DOHH2 (cell line): ENCODE measurements around the gene RMDN2.

Experiments
- H3F3A ChIP-seq: fragments of 200-600 bp; sonication (generic), shearing (Covaris generic); 2 replicates; pipeline ENCODE4 v1.6.0; 2016; ENCODE audit warnings: antibody characterized with exemption, mild to moderate bottlenecking; ENCODE audit not compliant: control insufficient read depth, insufficient read depth
- H3K27ac ChIP-seq: fragments of 200-600 bp; sonication (generic); 2 replicates; pipeline ENCODE4 v1.5.1; 2014; ENCODE audit warnings: low read depth, mild to moderate bottlenecking, low read length, moderate library complexity
- H3K27me3 ChIP-seq: fragments of 200-600 bp; sonication (generic); 2 replicates; pipeline ENCODE4 v1.6.1; 2014; ENCODE audit warnings: mild to moderate bottlenecking, low read length, mixed read lengths; ENCODE audit not compliant: control insufficient read depth
- H3K36me3 ChIP-seq: fragments of 200-600 bp; sonication (generic); 2 replicates; pipeline ENCODE4 v1.6.1; 2014; ENCODE audit warnings: mild to moderate bottlenecking, low read length, moderate library complexity, mixed read lengths; ENCODE audit not compliant: control insufficient read depth
- H3K4me1 ChIP-seq: fragments of 200-600 bp; sonication (generic); 2 replicates; pipeline ENCODE4 v1.6.1; 2014; ENCODE audit warnings: mild to moderate bottlenecking, low read length, mixed read lengths; ENCODE audit not compliant: control insufficient read depth
- H3K4me2 ChIP-seq: fragments of 200-600 bp; sonication (generic); 2 replicates; pipeline ENCODE4 v1.6.0; 2014; ENCODE audit warnings: mild to moderate bottlenecking, low read length, moderate library complexity
- H3K4me3 ChIP-seq: fragments of 200-600 bp; sonication (generic); 2 replicates; pipeline ENCODE4 v1.5.1; 2014; ENCODE audit warnings: mild to moderate bottlenecking, low read length, mixed read lengths
- H3K79me2 ChIP-seq: fragments of 200-600 bp; sonication (generic); 2 replicates; pipeline ENCODE4 v1.6.1; 2014; ENCODE audit warnings: mild to moderate bottlenecking, low read length, mixed read lengths; ENCODE audit not compliant: control insufficient read depth
- H3K9me2 ChIP-seq: fragments of 200-600 bp; sonication (generic); replicated peaks from 2 replicates; pipeline ENCODE4 v1.6.1; 2014; ENCODE audit warnings: mild to moderate bottlenecking, low read length, mixed read lengths; ENCODE audit not compliant: control insufficient read depth
- H3K9me3 ChIP-seq: fragments of 200-600 bp; sonication (generic); 2 replicates; pipeline ENCODE4 v1.6.1; 2014; ENCODE audit warnings: antibody characterized with exemption, low read length, mixed read lengths; ENCODE audit not compliant: control insufficient read depth, insufficient read depth
- H4K20me1 ChIP-seq: fragments of 200-600 bp; sonication (generic); 2 replicates; pipeline ENCODE4 v1.6.0; 2014; ENCODE audit warnings: low read depth, mild to moderate bottlenecking, antibody characterized with exemption, low read length, moderate library complexity; ENCODE audit not compliant: control insufficient read depth, insufficient read depth
- EZH2phosphoT487 ChIP-seq: fragments of 200-600 bp; sonication (generic); IDR thresholded peaks from 2 replicates; pipeline ENCODE4 v1.6.1; 2017; ENCODE audit warnings: borderline replicate concordance, mild to moderate bottlenecking, antibody characterized with exemption, low read length, moderate library complexity, mixed read lengths
- TF ChIP-seq, protein P1 (sequence below): fragments of 200-600 bp; sonication (generic); IDR thresholded peaks from one replicate; pipeline ENCODE4 v1.5.1; 2014; ENCODE audit warnings: antibody characterized with exemption, mild to moderate bottlenecking, low read depth, low read length; ENCODE audit not compliant: poor library complexity, severe bottlenecking

Gene RMDN2

DNA sequence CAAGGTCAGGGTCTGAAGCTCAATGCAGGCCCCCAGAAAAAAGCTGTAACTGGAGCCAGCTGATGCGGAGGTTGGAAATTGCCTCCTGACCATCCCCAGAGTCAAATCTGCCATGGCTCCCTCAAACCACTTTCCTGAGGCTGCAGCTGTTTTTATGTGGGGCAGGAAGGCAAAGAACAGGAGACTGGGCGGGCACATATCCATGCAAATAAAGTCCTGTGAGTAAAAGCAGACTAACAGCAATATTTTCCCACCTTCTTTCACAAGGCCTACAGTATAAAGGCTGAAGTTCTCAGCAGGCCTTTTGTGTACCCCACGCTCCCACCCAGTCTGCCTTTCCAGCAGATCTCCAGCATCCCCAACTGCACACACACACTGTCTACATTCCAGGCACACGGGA lies 103.7 kb downstream of the RMDN2 start:
- no peaks in the 10 kb centered on the region for H3K36me3 ChIP-seq
- no peaks in the 10 kb centered on the region for H4K20me1 ChIP-seq
- H3K27me3 ChIP-seq = peaks cover 7% of the 10 kb centered on the region
- no peaks in the 10 kb centered on the region for H3K4me1 ChIP-seq
- no peaks in the 10 kb centered on the region for H3K9me2 ChIP-seq
- H3F3A ChIP-seq = no peaks in the 10 kb centered on the region
- H3K79me2 ChIP-seq = no peaks in the 10 kb centered on the region
- TF ChIP-seq, protein P1, sequence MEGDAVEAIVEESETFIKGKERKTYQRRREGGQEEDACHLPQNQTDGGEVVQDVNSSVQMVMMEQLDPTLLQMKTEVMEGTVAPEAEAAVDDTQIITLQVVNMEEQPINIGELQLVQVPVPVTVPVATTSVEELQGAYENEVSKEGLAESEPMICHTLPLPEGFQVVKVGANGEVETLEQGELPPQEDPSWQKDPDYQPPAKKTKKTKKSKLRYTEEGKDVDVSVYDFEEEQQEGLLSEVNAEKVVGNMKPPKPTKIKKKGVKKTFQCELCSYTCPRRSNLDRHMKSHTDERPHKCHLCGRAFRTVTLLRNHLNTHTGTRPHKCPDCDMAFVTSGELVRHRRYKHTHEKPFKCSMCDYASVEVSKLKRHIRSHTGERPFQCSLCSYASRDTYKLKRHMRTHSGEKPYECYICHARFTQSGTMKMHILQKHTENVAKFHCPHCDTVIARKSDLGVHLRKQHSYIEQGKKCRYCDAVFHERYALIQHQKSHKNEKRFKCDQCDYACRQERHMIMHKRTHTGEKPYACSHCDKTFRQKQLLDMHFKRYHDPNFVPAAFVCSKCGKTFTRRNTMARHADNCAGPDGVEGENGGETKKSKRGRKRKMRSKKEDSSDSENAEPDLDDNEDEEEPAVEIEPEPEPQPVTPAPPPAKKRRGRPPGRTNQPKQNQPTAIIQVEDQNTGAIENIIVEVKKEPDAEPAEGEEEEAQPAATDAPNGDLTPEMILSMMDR = no peak
- TF ChIP-seq EZH2phosphoT487 = no peak
- no peak overlapping the region for H3K27ac ChIP-seq
- no peaks in the 10 kb centered on the region for H3K9me3 ChIP-seq
- no peak overlapping the region for H3K4me2 ChIP-seq
- H3K4me3 ChIP-seq = no peak overlapping the region

DNA sequence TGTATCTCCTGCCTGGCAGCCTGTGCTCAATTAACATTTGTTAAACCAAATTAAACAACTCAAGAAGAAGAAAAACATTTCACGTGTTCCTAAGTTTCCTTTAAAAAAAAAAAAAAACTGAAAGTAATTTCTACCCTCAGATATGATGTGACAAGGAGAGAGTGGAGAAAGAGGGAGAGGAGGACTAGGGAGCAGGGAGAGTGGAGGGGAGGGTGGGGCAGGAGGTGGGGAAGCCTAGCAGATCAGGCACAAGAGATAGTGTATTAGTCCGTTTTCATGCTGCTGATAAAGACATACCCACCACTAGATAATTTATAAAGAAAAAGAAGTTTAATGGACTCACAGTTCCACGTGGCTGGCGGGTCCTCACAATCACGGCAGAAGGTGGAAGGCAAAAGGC lies 104.4 kb downstream of the RMDN2 start:
- no peaks in the 10 kb centered on the region for H3K9me3 ChIP-seq
- H3K4me3 ChIP-seq = no peak overlapping the region
- H3K36me3 ChIP-seq = no peaks in the 10 kb centered on the region
- H3K27ac ChIP-seq = no peak overlapping the region
- H3K4me2 ChIP-seq = no peak overlapping the region
- no peaks in the 10 kb centered on the region for H4K20me1 ChIP-seq
- peaks cover 11% of the 10 kb centered on the region for H3K27me3 ChIP-seq
- TF ChIP-seq, protein P1 = no peak
- no peak for TF ChIP-seq EZH2phosphoT487
- no peaks in the 10 kb centered on the region for H3K9me2 ChIP-seq
- no peaks in the 10 kb centered on the region for H3F3A ChIP-seq
- H3K79me2 ChIP-seq = no peaks in the 10 kb centered on the region
- H3K4me1 ChIP-seq = no peaks in the 10 kb centered on the region

DNA sequence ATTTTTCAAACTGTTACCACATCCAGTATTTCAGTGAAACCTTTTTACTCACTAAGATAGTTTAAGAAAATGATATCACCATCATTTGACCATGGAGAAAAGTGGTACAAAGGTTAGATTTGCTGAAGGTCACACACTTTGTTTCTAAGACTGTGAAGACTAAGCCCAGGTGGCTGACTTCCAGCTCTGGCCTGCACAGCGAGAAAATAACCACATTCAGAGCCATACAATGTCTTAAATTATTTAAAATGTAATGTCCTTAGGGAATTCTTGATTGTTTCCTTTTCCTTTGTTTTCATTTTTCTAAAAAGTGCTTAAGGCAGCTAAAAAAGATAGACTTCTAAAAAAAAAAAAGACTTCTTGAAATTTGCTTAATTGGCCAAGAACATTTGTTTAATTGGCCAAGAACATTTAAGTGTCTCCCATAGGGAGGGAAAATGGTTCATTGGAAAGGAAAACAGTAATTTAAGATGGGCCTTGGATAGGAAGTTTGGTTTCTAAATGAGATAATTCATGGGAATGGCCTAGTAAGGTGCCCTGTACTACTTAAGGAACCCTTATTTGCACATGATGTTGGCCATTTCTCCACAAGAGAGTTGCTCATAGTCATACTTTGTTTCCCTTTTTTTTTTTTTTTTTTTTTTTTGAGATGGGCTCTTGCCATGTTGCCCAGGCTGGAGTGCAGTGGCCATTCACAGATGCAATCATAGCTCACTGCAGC lies 105.7 kb downstream of the RMDN2 start:
- no peaks in the 10 kb centered on the region for H4K20me1 ChIP-seq
- no peak for TF ChIP-seq EZH2phosphoT487
- TF ChIP-seq, protein P1 = no peak
- H3K27ac ChIP-seq = no peak overlapping the region
- H3K9me2 ChIP-seq = no peaks in the 10 kb centered on the region
- no peaks in the 10 kb centered on the region for H3K36me3 ChIP-seq
- no peaks in the 10 kb centered on the region for H3K79me2 ChIP-seq
- H3K27me3 ChIP-seq = peaks cover 16% of the 10 kb centered on the region
- no peak overlapping the region for H3K4me2 ChIP-seq
- H3K4me3 ChIP-seq = no peak overlapping the region
- H3K4me1 ChIP-seq = no peaks in the 10 kb centered on the region
- H3F3A ChIP-seq = no peaks in the 10 kb centered on the region
- H3K9me3 ChIP-seq = no peaks in the 10 kb centered on the region
